HFF-Myc (cell line): ENCODE data around the gene SPP2.

ENCODE experiments used
- DNase-seq: peaks from one replicate; pipeline ENCODE4 v3.0.0-alpha.2; 2011; ENCODE audit warnings: low read depth; ENCODE audit errors: extremely low read depth
- H3K4me3 ChIP-seq: replicated peaks from 2 replicates; pipeline ENCODE4 v1.5.1; 2011; ENCODE audit warnings: low read depth, mild to moderate bottlenecking, control low read depth, low read length
- TF ChIP-seq, protein P1 (sequence below): IDR thresholded peaks from 2 replicates; pipeline ENCODE4 v1.5.1; 2012; ENCODE audit warnings: mild to moderate bottlenecking, low read depth, low read length, control low read depth; ENCODE audit errors: missing control alignments

The SPP2 gene

GRCh38 chr2:234025891-234026401, 24.6 kb upstream of the SPP2 start:
- no peak for DNase-seq
- TF ChIP-seq, protein P1, sequence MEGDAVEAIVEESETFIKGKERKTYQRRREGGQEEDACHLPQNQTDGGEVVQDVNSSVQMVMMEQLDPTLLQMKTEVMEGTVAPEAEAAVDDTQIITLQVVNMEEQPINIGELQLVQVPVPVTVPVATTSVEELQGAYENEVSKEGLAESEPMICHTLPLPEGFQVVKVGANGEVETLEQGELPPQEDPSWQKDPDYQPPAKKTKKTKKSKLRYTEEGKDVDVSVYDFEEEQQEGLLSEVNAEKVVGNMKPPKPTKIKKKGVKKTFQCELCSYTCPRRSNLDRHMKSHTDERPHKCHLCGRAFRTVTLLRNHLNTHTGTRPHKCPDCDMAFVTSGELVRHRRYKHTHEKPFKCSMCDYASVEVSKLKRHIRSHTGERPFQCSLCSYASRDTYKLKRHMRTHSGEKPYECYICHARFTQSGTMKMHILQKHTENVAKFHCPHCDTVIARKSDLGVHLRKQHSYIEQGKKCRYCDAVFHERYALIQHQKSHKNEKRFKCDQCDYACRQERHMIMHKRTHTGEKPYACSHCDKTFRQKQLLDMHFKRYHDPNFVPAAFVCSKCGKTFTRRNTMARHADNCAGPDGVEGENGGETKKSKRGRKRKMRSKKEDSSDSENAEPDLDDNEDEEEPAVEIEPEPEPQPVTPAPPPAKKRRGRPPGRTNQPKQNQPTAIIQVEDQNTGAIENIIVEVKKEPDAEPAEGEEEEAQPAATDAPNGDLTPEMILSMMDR = no peak
- H3K4me3 ChIP-seq = peak overlapping the region; percentile 21; the same call in 1 of the 2 replicates

DNA sequence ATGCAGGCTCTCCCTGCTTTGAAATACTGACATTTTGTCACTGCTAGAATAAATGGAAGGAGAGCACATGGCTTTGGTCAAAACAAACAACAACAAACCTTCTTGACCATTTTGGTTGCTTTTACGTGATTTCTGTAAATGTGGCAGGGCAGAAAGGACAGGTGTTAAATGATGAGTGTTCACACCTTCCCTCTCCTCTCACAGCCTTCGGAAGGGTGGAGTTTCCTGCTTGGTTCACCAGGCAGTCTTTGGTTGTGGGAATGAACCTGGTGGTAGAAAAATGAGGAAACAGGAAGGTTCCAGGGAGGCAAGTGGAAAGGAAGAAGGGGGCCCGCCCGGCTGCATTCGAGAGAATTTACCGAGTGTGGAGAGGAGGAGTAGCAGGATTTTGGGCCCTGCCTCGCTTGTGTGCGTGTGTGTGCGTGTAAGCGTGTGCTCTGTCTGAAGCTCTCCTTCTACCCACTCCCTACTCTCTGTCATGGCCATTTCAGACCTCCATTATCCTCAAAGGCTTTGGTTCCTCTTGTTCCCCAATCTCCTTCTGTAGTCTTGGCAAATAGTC, 23.7 kb upstream of the SPP2 start:
- no peak for DNase-seq
- TF ChIP-seq, protein P1 = no peak
- no peak overlapping the region for H3K4me3 ChIP-seq

- no peak overlapping the region for H3K4me3 ChIP-seq
- TF ChIP-seq, protein P1 = no peak
- no peak for DNase-seq
Measured at GRCh38 chr2:234027641-234028040, 22.9 kb upstream of the SPP2 start.

DNA sequence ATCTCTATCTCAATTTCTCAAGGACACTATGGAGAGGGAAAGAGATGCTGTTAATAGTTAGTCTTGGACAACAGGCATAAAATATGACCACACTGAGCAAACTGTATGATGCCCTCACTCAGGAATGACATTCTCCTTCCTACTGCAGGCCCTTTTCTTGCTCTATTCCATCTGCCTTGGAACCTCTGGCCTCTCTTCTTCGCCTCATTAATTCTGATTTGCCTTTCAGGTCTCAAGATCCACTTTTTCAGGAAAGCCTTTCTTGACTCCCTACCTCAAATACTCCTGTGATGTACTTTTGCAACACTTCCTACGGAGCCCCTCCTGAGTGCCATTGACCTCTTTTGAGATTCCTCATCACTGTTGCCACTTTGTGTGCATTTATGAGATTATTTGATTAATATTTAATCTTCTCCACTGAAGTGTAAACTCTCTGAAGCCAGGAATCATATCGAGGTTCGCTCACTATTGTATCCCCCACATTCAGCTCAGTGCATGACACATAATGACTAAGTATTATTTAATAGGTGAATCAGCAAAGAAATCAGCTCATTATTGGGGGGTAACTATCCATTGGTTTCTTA, 21.3 kb upstream of the SPP2 start:
- DNase-seq = no peak
- TF ChIP-seq, protein P1 = no peak
- H3K4me3 ChIP-seq = no peak overlapping the region

- H3K4me3 ChIP-seq = no peak overlapping the region
- DNase-seq = no peak
- TF ChIP-seq, protein P1 = no peak
Measured at GRCh38 chr2:234031207-234031606, 19.3 kb upstream of the SPP2 start.

DNA sequence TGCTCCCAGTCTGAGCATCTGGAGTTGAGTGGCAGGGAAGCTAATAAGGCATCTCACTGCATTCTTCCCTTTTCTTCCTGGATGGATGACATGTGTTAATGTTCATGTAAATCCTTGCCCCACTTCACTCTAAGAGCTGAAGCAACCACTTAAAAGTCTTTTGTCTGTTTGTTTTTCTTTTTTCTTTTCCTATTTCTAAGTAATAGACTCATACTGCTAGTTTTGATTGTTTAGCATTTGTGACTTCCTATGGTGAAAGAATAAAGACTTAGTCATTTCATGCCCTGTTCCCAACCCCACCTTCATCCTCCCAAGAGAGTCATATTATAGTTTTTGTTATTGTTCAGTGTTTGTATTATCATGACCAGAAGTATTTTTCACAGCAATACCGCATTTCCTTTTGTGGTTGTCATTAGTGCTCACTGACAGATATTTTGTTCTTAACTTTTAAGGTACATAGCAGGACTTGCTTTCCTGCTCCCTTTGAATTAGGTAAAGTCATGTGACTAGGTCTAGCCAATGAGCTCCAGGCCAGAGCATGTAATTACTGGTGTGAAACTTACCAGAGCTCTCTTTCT, 18.1 kb upstream of the SPP2 start:
- TF ChIP-seq, protein P1 = no peak
- peak; percentile 88 for DNase-seq

More for the DNA sequence above, 18.1 kb upstream of the SPP2 start:
- no peak overlapping the region for H3K4me3 ChIP-seq
